PC-9 (cell line): ENCODE measurements around the gene ABCB9. TPM values are rescaled to one million over a fixed set of nuclear protein-coding genes. Genes with fewer than 3 reads are reported as not detected.

Experiments
- BruUV-seq: library from RNA; stranded (reverse); fragments of 400-500 nt; replicated peaks from 2 replicates; lab custom pipeline; 2021; lab: Mats Ljungman, UMichigan
- CTCF ChIA-PET: fragments of 300-600 bp; sonication (Branson Sonifier 250); formaldehyde crosslinking; loops from one replicate; lab custom pipeline; 2022; ENCODE audit warnings: antibody characterized with exemption; lab: Charles Lee
- POLR2A ChIA-PET: fragments of 300-600 bp; sonication (Branson Sonifier 250); formaldehyde crosslinking; loops from one replicate; lab custom pipeline; 2022; ENCODE audit warnings: antibody characterized with exemption; ENCODE audit not compliant: unreplicated experiment; lab: Charles Lee
- DNase-seq, 2 experiments: peaks; one replicate each; pipeline versions ENCODE4 v3.0.0 to v3.0.0-alpha.2; 2015 to 2022; ENCODE audit warnings: mixed read lengths in 1 of 2
- H2AFZ ChIP-seq: fragments of 200-600 bp; sonication (generic); 2 replicates; pipeline ENCODE4 v1.8.1; 2017; ENCODE audit warnings: antibody characterized with exemption
- H3F3A ChIP-seq: fragments of 200-600 bp; sonication (generic); 2 replicates; pipeline ENCODE4 v1.8.1; 2017; ENCODE audit warnings: antibody characterized with exemption, mild to moderate bottlenecking, low read depth; ENCODE audit not compliant: insufficient read depth
- H3K27ac ChIP-seq: fragments of 200-600 bp; sonication (generic); 2 replicates; pipeline ENCODE4 v1.6.1; 2016; ENCODE audit warnings: mixed run types
- H3K27me3 ChIP-seq: fragments of 200-600 bp; sonication (generic); 2 replicates; pipeline ENCODE4 v1.6.1; 2016; ENCODE audit warnings: low read depth, mixed run types; ENCODE audit not compliant: insufficient read depth
- H3K36me3 ChIP-seq: fragments of 200-600 bp; sonication (generic); 2 replicates; pipeline ENCODE4 v1.6.1; 2016; ENCODE audit warnings: low read depth, mixed run types
- H3K4me1 ChIP-seq: fragments of 200-600 bp; sonication (generic); replicated peaks from 2 replicates; pipeline ENCODE4 v1.6.1; 2016; ENCODE audit warnings: mixed run types; ENCODE audit not compliant: insufficient read depth
- H3K4me2 ChIP-seq: fragments of 200-600 bp; sonication (generic); 2 replicates; pipeline ENCODE4 v1.6.1; 2017; ENCODE audit warnings: mixed run types
- H3K4me3 ChIP-seq: fragments of 200-600 bp; sonication (generic); 2 replicates; pipeline ENCODE4 v1.6.1; 2016; ENCODE audit warnings: mixed run types
- H3K79me2 ChIP-seq: fragments of 200-600 bp; sonication (generic); 2 replicates; pipeline ENCODE4 v1.6.1; 2017; ENCODE audit warnings: low read depth, mixed run types
- H3K9me2 ChIP-seq: fragments of 200-600 bp; sonication (generic); 2 replicates; pipeline ENCODE4 v1.8.1; 2017; ENCODE audit warnings: mild to moderate bottlenecking; ENCODE audit not compliant: insufficient read depth
- H3K9me3 ChIP-seq: fragments of 200-600 bp; sonication (generic); 2 replicates; pipeline ENCODE4 v1.8.1; 2016; ENCODE audit warnings: low read depth; ENCODE audit not compliant: insufficient read depth
- H4K20me1 ChIP-seq: fragments of 200-600 bp; sonication (generic); 2 replicates; pipeline ENCODE4 v1.8.1; 2017; ENCODE audit not compliant: insufficient read depth
- CTCF ChIP-seq: fragments of 200-600 bp; sonication (generic); conservative IDR thresholded peaks from 2 replicates; pipeline ENCODE4 v1.6.1; 2017; ENCODE audit warnings: mixed run types, antibody characterized with exemption, mild to moderate bottlenecking, moderate library complexity
- EZH2 ChIP-seq: fragments of 200-600 bp; sonication (generic); IDR thresholded peaks from 2 replicates; pipeline ENCODE4 v1.8.0; 2017; ENCODE audit warnings: antibody characterized with exemption, low read depth
- intact Hi-C: fragments of 100-400 bp; cut with micrococcal nuclease; formaldehyde crosslinking; loops from one replicate; pipeline ENCODE4 v1.10.0; 2022; ENCODE audit not compliant: unreplicated experiment
- total RNA-seq: library from RNA; stranded (reverse); gene quantifications from 2 replicates; pipeline ENCODE4 v1.2.3, GENCODE V29; 2021

The ABCB9 gene
- total RNA-seq, 1 experiment from 2014 or later = 13.0 TPM

GRCh38 chr12:122934722-122935121 is 31.5 kb downstream of the ABCB9 start:
- Histone ChIP-seq H3K36me3 (no peaks in the 10 kb centered on the region), H3K4me3 (no peak overlapping the region), H3K9me3 (no peaks in the 10 kb centered on the region), H3F3A (peaks cover 7% of the 10 kb centered on the region; the same call in 1 of the 2 replicates), H3K9me2 (no peaks in the 10 kb centered on the region), H3K27me3 (no peaks in the 10 kb centered on the region), H2AFZ (no peak overlapping the region), H3K4me2 (no peak overlapping the region), H3K4me1 (no peaks in the 10 kb centered on the region), H3K27ac (no peak overlapping the region), H3K79me2 (no peaks in the 10 kb centered on the region), H4K20me1 (no peaks in the 10 kb centered on the region)
- BruUV-seq = no TSS peak
- DNase-seq = no peak
- ChIA-PET CTCF (no interaction called here), POLR2A (no interaction called here)
- intact Hi-C loops = no loop called here
- TF ChIP-seq CTCF (no peak), EZH2 (no peak)

- CTCF ChIA-PET = no interaction called here
- no TSS peak for BruUV-seq
- no peaks in the 10 kb centered on the region for H3K4me1 ChIP-seq
- H3K27me3 ChIP-seq = no peaks in the 10 kb centered on the region
- TF ChIP-seq EZH2 (no peak), CTCF (no peak)
- peaks cover 7% of the 10 kb centered on the region; the same call in 1 of the 2 replicates for H3F3A ChIP-seq
- no peak for DNase-seq
- H3K9me2 ChIP-seq = no peaks in the 10 kb centered on the region
- POLR2A ChIA-PET = no interaction called here
- H2AFZ ChIP-seq = no peak overlapping the region
- H3K27ac ChIP-seq = no peak overlapping the region
- H3K9me3 ChIP-seq = no peaks in the 10 kb centered on the region
- no peaks in the 10 kb centered on the region for H4K20me1 ChIP-seq
- intact Hi-C loops = no loop called here
- H3K79me2 ChIP-seq = no peaks in the 10 kb centered on the region
- no peak overlapping the region for H3K4me2 ChIP-seq
- no peaks in the 10 kb centered on the region for H3K36me3 ChIP-seq
- no peak overlapping the region for H3K4me3 ChIP-seq
Observed at GRCh38 chr12:122932207-122932606, 34.1 kb downstream of the ABCB9 start.

GRCh38 chr12:122929812-122930211 is 36.5 kb downstream of the ABCB9 start:
- TF ChIP-seq EZH2 (no peak), CTCF (no peak)
- BruUV-seq = no TSS peak
- H3K4me2 ChIP-seq = no peak overlapping the region
- H3K36me3 ChIP-seq = no peaks in the 10 kb centered on the region
- intact Hi-C loops = no loop called here
- no peaks in the 10 kb centered on the region for H4K20me1 ChIP-seq
- DNase-seq = no peak
- no peak overlapping the region for H2AFZ ChIP-seq
- ChIA-PET CTCF (no interaction called here), POLR2A (no interaction called here)
- H3K9me2 ChIP-seq = no peaks in the 10 kb centered on the region
- no peak overlapping the region for H3K4me3 ChIP-seq
- H3K27ac ChIP-seq = no peak overlapping the region
- H3F3A ChIP-seq = 0 out of 2 replicates have a peak, but pooled peaks cover 3% of the 10 kb centered on the region
- H3K4me1 ChIP-seq = no peaks in the 10 kb centered on the region
- no peaks in the 10 kb centered on the region for H3K9me3 ChIP-seq
- no peaks in the 10 kb centered on the region for H3K27me3 ChIP-seq
- no peaks in the 10 kb centered on the region for H3K79me2 ChIP-seq
